Effector CD4-positive, alpha-beta T cell (primary cell): Measurements from ENCODE around the gene DPYSL3.

ENCODE experiments used
- DNase-seq: peaks from one replicate; pipeline ENCODE4 v3.0.0-alpha.2; 2020

DPYSL3 gene

GRCh38 chr5:147361441-147362175 lies 148.3 kb downstream of the DPYSL3 start:
- DNase-seq, result no peak

- no peak for DNase-seq
Measured at GRCh38 chr5:147360816-147361215, 149.1 kb downstream of the DPYSL3 start.

GRCh38 chr5:147359581-147359980 lies 150.3 kb downstream of the DPYSL3 start:
- no peak for DNase-seq

- DNase-seq, result no peak
Measured at GRCh38 chr5:147359101-147359500, 150.8 kb downstream of the DPYSL3 start.

GRCh38 chr5:147349241-147349640 lies 160.6 kb downstream of the DPYSL3 start:
- DNase-seq, result no peak

- no peak for DNase-seq
Measured at GRCh38 chr5:147348451-147348850, 161.4 kb downstream of the DPYSL3 start.

GRCh38 chr5:147348046-147348445 lies 161.8 kb downstream of the DPYSL3 start:
- no peak for DNase-seq

- DNase-seq, result no peak
Measured at GRCh38 chr5:147346006-147346561, 163.8 kb downstream of the DPYSL3 start.

- no peak for DNase-seq
Measured at GRCh38 chr5:147344861-147345260, 165.0 kb downstream of the DPYSL3 start.

GRCh38 chr5:147341345-147341744 lies 168.5 kb downstream of the DPYSL3 start:
- DNase-seq, result no peak

GRCh38 chr5:147340941-147341340 lies 168.9 kb downstream of the DPYSL3 start:
- DNase-seq, result no peak
